Stimulated activated CD4-positive, alpha-beta T cell treated with anti-CD3 and anti-CD28 coated beads, Interleukin-4, amount 100 ng/mL, for 4 hours (primary cell): ENCODE results near the gene PDSS2.
A peak's percentile ranks its signal among the peaks of the same experiment; 100 is the strongest.
"Not testable (repeated sequence)": the region's sequence is repeated elsewhere in the genome, so short reads cannot be mapped to it uniquely, and the experiment has no call there.

Experiments used
- DNase-seq, 2 experiments: peaks; one replicate each; pipeline ENCODE4 v3.0.0-alpha.2; 2020

The PDSS2 gene, protein sequence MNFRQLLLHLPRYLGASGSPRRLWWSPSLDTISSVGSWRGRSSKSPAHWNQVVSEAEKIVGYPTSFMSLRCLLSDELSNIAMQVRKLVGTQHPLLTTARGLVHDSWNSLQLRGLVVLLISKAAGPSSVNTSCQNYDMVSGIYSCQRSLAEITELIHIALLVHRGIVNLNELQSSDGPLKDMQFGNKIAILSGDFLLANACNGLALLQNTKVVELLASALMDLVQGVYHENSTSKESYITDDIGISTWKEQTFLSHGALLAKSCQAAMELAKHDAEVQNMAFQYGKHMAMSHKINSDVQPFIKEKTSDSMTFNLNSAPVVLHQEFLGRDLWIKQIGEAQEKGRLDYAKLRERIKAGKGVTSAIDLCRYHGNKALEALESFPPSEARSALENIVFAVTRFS

DNA sequence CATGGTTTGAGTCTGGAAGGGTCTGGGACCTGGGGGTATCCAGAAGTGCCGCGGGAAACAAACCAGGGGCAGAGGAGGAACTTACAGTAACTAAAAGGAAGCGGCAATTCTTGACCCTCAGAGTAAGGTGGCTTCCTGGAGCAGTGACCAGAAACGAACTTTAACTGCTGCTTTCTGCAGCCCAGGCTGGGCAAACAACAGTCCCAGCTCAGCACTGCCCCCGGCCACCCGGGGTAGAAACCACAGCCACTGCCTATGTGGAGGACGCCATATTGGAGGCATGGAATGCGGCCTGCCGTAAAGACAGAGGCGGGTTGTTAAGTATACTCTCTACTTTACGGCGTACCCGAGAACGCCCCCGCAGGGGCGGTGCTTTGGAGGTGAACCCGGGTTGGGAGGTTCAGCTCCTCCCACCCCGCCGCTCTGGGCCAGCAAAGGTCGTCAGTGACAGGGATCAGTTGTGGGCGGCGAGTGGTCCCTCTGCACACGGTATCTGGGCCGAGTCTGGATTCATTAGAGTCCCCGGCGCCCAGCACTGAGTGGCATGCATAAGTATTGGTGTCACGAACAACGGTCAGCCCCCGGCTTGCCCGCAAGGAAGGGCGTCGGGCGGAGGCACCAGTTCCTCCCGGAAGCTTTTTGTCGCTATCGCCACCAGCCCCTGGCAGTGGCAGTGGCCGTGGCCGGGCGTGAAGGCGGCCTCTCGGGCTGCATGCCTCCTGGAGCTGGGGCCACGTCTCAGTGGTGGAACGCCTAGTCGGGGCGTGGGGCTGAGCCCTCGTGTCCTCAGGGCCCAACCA lies at the start of gene PDSS2:
Gene PDSS2 (minus strand): TSS at position 282 of the 800 bp plus-strand sequence. CDS start 279 bp downstream, at position 3.
- peak; percentile 98 to 99 for DNase-seq

DNA sequence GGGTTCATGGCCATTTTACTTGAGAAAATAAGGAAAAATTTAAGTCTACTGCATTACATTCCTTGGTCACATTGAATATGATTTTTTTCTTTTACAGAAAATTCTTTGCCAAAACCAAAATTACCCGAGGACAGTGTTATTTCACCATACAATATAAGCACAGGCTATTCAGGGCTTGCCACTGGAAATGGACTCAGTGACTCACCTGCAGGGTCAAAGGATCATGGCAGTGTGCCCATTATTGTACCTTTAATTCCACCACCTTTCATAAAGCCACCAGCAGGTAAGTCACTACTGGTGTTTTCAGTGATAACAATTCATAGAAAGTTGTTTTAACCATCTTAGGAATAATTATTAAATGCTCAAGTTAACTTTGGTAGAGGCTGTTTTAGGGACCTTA lies 46.8 kb upstream of the PDSS2 start:
- no peak for DNase-seq

DNA sequence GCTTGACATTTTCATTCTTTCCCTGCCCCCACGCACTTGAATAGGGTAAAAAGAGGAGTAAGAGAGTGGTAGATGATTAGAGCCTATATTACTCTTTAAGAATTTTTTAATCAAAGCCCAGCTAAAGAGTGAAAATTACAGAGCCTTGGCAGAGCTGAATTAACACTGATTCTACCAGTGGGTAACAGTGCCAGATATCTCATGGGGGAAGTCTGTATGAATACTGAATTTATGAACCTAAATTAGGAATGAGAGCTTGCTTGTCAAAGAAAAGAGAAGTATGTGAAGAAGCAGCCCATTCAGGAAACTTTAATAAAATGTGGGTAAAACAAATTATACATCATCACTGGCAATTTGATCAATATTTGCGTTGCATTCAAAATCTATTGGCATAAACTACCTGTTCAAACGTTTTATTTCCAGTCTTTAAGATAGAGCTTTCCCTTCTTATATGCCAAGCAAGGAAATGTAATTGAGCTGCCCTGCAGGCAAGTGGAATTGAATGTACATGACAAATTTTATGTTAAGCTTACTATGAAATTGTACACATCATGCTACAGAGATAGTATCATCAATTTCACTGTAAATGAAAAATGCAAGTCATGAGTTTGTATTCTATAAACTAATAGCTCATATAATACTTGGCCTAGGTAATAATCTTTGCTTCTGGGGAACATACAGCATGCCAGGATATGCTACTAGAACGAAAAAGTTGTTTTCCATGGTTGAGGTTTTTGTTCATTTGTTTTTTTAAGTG lies 45.1 kb upstream of the PDSS2 start:
- DNase-seq = no peak

DNA sequence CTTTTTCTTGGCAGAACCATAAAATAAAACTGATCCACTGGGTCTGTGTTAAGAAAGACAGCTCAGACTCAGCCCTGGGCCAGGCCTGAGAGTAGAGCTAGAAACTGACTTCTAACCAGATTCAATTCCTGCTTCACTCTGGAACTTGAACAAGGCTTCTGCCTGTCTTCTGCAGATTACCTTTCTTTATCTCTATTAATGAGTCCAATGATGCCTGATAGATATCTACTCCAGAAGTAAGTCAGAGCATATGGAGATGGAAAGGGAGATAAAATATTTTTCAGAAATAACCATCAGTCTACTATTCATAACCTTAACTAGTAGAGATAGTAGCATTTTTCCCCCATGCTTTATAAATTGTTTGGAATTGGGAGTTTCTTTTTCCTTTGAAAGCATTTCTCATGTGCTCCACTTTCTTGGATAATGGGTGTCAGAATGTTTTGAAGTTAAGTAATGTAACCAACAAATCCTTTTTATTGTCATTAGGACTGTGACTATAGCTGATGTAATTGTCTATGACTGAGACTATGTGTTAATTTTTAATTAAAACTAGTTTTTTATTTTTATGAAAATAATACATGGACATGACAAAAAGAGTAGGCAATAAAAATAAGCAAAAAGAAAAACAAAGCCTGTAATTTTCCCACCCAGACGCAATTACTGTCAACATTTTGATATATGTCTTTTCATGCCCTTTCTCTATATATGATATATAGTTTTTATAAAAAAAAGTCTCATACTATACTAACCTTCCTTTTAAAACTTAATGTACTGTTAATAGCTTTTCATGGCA lies 37.7 kb upstream of the PDSS2 start:
- DNase-seq = no peak

DNA sequence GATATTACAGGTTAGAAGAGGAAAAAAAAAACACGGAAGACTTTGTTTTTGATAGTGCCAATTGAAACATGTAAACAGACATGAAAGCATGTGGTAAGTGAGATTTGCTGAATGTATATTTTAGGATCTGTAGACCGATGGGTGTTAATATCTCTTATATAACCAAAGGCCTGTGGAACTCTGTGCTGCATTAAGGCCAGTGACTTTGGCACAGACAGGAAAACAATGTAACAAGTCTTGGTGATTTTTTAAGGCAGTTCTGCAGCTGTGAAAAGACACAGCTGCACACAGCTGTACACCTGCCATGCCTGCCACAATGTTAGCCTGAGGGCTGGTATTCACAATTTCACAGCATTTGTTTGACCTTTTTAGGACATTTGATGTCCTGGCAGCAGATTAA lies 36.6 kb upstream of the PDSS2 start:
- DNase-seq = no peak

DNA sequence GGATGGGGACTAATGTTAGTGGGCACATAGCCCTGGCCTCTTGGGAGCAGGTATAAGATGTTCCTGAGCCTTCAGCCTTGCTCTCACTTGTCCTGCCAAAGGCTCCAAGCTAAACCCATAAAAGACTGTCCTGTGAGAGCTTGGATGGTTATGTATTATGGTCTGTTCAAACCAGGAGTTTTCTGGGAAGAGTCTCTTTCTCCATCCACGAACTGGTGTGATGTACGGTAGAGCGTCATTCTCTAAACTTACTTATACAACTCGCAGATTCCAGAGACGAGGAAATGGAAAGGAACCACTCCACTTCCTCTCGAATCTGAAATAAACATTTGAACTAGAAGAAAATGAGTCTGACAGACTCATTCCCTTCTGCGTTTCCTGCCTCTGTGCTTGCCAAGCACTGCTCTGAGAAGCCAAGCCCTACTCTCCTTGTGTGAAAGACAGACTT lies 35.9 kb upstream of the PDSS2 start:
- no peak for DNase-seq

DNA sequence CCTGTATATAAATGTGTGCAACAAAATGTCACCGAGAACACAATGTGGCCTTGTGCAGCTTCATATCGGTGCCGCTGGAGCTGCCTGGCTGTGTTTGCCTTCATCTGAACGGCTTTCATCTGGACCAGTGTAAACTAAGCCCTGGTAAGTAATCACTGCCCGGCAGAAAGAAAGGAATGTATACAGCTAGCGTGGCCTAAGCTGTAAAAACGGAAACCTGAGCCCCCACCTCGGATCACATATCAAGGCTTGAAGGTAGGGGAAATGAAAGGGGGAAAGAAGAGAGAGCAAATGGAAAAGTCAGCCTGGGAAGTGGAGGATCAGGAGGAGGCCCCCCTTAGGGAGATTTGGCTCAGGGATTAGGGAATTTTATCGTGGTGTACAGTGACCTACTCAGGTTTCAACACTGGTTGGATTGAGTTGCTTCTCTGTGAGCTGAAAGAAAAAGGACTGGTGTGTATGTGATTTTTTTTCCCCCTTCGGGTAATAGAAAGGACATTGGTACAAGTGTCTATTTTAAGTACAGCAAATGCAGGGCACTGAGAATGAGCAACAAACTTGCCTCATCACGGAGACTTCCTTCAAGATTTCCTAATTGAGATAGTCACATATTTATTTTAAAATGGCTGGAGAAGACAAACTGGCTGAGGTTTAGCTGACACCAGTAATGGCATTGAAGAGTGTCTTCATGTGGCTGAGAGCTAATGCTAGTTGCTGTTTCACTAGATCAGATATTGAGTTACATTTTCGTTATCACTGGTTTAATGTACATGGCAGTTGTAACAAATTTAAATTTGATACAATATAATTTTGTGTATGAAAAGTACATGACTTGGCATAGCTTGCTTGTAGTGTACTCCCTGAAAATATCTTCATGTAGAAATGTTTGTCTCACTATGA lies 34.0 kb upstream of the PDSS2 start:
- no peak for DNase-seq

DNA sequence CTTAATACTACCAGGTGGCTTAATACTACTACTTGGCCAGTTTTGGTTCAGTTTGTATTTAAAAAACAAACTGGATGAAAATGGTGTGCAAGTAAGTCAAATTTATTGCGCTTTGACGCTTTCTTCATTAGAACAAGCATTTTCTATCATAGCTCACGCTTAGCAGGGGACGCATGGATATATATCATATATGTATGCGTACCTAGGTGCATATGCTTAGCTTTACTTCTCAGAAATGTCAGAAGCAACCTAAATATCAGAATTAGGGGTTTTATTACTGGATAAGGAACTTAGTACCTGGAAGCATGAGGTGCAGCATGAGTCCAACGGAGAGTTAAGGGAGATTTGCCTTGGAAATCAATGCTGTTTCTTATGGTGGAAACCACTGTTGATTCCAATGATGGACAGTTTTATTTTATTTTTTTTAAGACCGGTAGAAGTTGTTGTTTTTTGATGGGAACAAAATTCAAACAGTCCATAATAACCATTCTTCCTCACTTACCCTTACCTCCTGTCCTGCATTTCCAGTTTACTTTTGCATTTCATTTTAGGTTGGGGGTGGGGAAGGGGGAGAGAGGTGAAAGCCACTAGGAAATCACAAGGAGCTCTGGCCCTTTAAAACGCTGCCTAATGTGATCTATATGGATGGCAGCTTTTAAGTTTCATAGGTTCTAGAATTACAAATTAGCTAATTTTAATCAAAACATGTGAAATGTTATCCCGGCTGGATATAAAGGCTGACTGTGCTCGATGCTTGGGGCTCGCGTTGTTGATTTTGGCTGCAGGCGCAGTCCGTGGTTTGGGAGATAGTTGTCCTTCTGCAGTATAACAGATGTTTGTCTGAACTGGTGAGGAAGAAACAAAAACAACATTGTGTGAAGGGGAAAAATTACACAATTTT lies 32.6 kb upstream of the PDSS2 start:
- no peak for DNase-seq

DNA sequence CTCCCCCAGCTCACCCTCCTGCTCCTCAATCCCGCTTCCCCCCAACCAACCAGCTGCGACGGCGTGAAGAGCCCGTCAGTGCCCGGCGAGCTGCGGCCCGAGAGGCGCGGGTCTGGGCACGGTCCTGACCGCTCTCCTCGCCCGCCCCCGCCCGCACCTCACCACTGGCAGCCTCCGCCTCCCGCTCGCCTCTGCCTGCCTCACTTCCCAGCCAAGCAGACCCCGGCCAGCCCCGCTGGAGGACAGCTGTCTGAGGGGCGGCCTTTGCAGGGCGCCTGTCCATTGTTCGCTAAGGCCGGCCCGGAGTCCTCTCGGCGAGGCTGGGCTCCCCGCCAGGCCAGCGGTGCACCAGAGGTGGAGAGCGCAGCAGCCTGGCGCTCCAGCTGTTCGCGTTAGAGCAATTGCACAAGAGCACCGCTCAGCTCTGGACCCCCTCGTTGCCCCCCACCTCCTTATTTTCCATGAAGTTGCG lies 31.8 kb upstream of the PDSS2 start:
- peak in 1 of 2 experiments; percentile 4 for DNase-seq

DNA sequence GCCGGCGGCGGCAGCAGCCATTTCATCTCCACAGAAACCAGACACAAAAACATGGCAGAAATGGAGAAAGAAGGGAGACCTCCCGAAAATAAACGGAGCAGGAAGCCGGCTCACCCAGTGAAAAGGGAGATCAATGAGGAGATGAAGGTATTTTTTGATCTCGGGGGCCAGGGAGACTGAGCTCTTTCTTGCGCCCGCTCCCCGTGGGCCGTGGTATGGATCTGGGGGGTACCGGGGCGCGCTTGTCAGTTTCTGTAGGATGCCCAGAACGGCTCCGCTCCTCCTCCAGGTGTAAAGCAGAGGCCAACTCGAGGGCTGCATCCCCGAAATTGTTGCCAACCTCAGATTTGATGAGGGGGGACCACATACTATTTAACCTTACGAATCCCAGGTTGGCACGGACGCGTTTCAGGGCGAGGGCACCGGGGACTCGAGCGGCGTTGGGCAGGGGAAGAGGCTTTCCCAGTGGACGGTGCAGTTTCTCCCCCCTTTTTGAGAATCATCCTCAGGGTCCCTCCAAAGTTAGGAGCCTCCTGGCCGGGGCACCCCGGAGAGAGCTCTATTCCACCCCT lies 31.3 kb upstream of the PDSS2 start:
- DNase-seq = peak in 1 of 2 experiments; percentile 10

GRCh38 chr6:107489636-107490565 lies 30.5 kb upstream of the PDSS2 start, which contains the start of gene SOBP:
Gene SOBP, plus strand, starts transcription at chr6:107490117. Its CDS starts 500 bp downstream, at chr6:107490617.
- peak; percentile 12 to 42 for DNase-seq

GRCh38 chr6:107488875-107489635 lies 29.7 kb upstream of the PDSS2 start:
- DNase-seq = peak in 1 of 2 experiments; percentile 9

GRCh38 chr6:107488174-107488874 lies 29.0 kb upstream of the PDSS2 start:
- no peak for DNase-seq

DNA sequence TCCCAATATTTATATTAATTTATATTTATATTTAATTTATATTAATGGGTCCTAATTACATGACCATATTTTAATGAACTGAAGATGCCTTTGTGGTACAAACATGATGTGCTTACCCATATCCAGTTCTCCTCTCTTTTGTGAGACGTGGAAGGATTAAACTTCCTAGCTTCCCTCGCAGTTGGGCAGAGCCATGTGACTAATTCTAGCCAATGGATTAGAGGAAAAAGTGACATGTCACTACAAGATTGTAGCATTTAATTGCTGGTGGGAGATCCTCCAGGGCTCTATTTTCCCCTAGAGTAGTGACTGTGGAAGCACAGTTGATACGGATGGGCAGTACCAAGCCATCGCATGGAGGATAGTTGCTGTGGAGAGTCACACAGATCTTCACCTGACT lies 25.8 kb upstream of the PDSS2 start:
- no peak for DNase-seq

- DNase-seq = no peak
These were observed 19.8 kb upstream of the PDSS2 start for GRCh38 chr6:107479089-107479690.

DNA sequence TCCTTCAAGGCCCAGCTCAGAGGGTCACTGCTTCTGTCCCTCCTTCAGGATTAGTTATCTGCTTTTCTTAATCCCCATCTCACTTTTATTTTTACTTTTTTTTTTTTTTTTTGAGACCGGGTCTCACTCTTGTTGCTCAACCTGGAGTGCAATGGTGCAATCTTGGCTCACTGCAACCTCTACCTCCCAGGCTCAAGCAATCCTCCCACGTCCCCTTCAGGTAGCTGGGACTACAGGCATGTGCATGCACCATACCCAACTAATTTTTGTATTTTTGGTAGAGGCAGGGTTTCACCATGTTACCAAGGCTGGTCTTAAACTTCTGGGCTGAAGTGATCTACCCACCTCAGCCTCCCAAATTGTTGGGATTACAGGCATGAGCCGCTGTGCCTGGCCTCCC lies 16.5 kb upstream of the PDSS2 start:
- not testable (repeated sequence) for DNase-seq
